ENCODE measurements around the gene FAM83D. TPM values are rescaled to one million over a fixed set of nuclear protein-coding genes. Genes with fewer than 3 reads are reported as not detected.
A peak's percentile ranks its signal among the peaks of the same experiment; 100 is the strongest.
"Not testable (repeated sequence)": the region's sequence is repeated elsewhere in the genome, so short reads cannot be mapped to it uniquely, and the experiment has no call there.

FAM83D gene
- total RNA-seq, 2 experiments from 2014 or later, result 11.8 to 14.2 TPM

DNA sequence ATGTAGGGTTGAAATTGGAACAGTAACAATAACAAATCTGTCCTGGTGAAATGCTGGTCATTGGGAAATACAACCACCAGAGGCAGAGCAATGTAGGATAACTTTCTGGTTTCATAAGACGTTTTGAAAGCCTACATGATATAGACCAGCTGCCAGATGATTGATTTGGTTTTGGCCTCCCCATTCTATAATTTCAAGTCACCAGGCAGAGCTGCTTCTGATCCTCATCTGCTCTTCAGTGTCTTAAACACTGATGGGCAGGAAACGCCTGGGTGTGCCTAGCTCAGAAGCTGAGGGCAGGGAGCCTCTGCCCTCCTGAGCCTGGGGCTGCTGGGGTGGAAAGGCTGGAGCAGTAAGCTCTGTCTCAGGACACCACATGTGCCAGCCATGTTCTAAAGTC lies 60.4 kb downstream of the FAM83D start:
- peaks cover 16% of the 10 kb centered on the region for H3K4me1 Mint-ChIP-seq
- no peak for DNase-seq
- no peaks in the 10 kb centered on the region for H3K27me3 Mint-ChIP-seq
- no peak overlapping the region for H3K27ac Mint-ChIP-seq
- no peaks in the 10 kb centered on the region for H3K9me3 Mint-ChIP-seq
- H3K4me3 Mint-ChIP-seq, result no peak overlapping the region
- H3K36me3 Mint-ChIP-seq, result peaks cover 18% of the 10 kb centered on the region

DNA sequence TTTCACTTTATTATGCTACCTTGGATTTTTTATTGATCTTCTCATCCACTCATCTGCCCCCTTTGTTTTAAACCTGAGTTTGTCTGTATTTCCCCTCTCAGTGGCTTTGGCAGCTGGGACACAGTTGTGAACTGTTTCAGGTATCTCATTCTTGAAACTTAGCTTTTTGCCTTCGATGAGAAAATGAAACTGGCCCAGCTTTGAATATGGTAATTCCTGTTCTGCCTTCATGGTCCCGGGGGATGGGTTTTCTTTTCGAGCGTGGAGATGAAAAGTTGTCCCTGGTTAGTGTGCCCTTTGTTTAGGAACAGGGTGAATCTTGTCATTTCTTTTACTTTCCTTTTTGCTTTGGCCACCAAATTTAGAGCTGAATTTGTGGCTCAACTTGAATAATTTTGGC lies 61.6 kb downstream of the FAM83D start:
- peak overlapping the region; percentile 62 for H3K27ac Mint-ChIP-seq
- no peaks in the 10 kb centered on the region for H3K27me3 Mint-ChIP-seq
- H3K4me3 Mint-ChIP-seq, result peak overlapping the region; percentile 1
- no peak for DNase-seq
- peaks cover 16% of the 10 kb centered on the region for H3K4me1 Mint-ChIP-seq
- H3K9me3 Mint-ChIP-seq, result no peaks in the 10 kb centered on the region
- H3K36me3 Mint-ChIP-seq, result peaks cover 18% of the 10 kb centered on the region

- Mint-ChIP-seq H3K27ac (no peak overlapping the region), H3K27me3 (no peaks in the 10 kb centered on the region), H3K36me3 (peaks cover 21% of the 10 kb centered on the region), H3K4me1 (peaks cover 16% of the 10 kb centered on the region), H3K4me3 (no peak overlapping the region), H3K9me3 (no peaks in the 10 kb centered on the region)
- DNase-seq, result no peak
Measured at GRCh38 chr20:38990728-38991127, 64.5 kb downstream of the FAM83D start.

GRCh38 chr20:38991814-38992704 lies 65.8 kb downstream of the FAM83D start:
- Mint-ChIP-seq H3K27me3 (no peaks in the 10 kb centered on the region), H3K27ac (no peak overlapping the region), H3K9me3 (no peaks in the 10 kb centered on the region), H3K4me1 (peaks cover 22% of the 10 kb centered on the region), H3K4me3 (no peak overlapping the region), H3K36me3 (peaks cover 28% of the 10 kb centered on the region)
- DNase-seq, result no peak

DNA sequence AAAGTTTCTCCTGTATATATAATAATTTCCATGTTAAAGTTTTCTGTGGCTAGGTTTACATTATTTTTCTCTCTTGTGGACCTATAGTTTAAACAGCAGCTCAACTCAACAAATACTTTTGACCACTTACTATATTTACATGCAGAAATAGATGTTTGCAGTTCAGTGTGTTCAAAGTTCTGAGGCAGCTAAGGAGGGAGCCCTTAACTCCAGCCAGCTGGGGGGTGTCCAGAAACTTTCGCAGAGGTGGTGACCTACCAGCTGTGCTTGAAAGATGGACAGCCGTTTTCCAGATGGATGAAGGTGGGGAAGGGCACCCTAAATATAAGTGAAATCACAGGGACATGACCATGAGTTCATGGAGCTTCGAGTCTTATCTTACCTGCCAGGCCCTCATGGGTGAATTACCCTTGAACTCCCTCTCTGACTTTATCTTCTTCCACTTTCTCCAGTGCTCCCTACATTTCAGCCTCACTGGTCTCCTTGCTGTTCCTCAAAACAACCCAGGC lies 69.4 kb downstream of the FAM83D start:
- no peak for DNase-seq
- Mint-ChIP-seq H3K27me3 (no peaks in the 10 kb centered on the region), H3K4me1 (peaks cover 37% of the 10 kb centered on the region), H3K27ac (no peak overlapping the region), H3K9me3 (no peaks in the 10 kb centered on the region), H3K36me3 (peaks cover 39% of the 10 kb centered on the region), H3K4me3 (no peak overlapping the region)

DNA sequence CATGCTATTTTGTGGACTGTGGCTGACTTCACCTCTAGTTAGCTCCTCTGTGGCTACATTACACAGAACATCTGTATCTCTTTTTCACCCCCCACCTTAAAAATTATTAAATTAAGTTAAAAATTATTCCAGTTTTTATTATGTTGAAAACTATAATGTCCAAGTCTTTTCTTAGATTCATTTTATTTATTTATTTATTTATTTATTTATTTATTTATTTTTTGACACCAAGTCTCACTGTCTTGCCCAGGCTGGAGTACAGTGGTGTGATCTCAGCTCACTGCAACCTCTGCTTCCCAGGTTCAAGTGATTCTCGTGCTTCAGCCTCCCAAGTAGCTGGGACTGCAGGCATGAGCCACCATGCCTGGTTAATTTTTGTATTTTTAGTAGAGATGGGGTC lies 70.6 kb downstream of the FAM83D start:
- H3K27ac Mint-ChIP-seq, result peak overlapping the region; percentile 73
- not testable (repeated sequence) for H3K9me3 Mint-ChIP-seq, DNase-seq, H3K4me3 Mint-ChIP-seq, H3K27me3 Mint-ChIP-seq
- peaks cover 37% of the 10 kb centered on the region for H3K4me1 Mint-ChIP-seq
- peaks cover 42% of the 10 kb centered on the region for H3K36me3 Mint-ChIP-seq

DNA sequence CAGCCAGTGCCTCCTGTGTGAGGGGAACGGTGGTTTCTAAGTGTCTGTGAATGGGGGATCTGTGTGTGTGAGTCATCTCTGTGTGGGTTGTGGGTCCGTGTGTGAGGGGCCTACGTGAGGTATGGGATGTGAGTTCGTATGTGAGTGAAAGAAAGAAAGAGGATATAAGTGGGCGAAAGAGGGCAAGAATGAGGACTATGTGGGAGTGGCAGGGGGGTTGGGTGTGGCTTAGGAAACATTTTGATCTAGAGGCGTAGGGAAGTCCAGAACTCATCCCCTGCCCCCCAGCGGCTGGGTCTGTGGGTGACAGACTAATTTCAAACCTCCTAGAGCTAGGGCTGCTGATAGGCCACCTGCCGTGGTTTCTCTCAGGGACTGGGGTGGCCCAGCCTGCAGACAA lies 71.4 kb downstream of the FAM83D start:
- H3K9me3 Mint-ChIP-seq, result no peaks in the 10 kb centered on the region
- peaks cover 37% of the 10 kb centered on the region for H3K4me1 Mint-ChIP-seq
- peak overlapping the region; percentile 23 for H3K4me3 Mint-ChIP-seq

DNA sequence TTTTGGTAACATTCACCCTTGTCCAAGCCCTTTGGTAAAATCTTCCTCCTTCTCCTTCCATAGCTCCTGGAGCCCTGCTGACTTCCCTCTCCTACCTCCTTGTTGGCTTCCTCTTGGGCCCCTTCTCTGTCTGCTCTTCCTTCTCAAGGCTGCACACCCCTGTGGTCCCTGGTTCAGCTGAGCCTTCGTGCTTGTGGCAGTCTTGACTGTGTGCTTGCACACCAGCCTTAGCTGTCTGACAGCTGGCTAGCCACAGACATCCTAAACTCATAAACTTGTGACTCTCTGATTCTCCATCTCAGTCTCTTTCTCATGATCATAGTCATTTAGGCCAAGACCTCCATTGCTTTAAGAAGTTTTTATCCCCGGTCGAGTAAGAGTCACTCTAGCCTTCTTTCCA lies 73.0 kb downstream of the FAM83D start:
- H3K4me3 Mint-ChIP-seq, result peak overlapping the region; percentile 7
- H3K36me3 Mint-ChIP-seq, result peaks cover 50% of the 10 kb centered on the region
- no peaks in the 10 kb centered on the region for H3K27me3 Mint-ChIP-seq
- no peaks in the 10 kb centered on the region for H3K9me3 Mint-ChIP-seq
- peak overlapping the region; percentile 6 for H3K27ac Mint-ChIP-seq
- no peak for DNase-seq
- peaks cover 40% of the 10 kb centered on the region for H3K4me1 Mint-ChIP-seq

More for the DNA sequence above, 71.4 kb downstream of the FAM83D start:
- no peaks in the 10 kb centered on the region for H3K27me3 Mint-ChIP-seq
- DNase-seq, result peak; percentile 84
- peaks cover 44% of the 10 kb centered on the region for H3K36me3 Mint-ChIP-seq
- peak overlapping the region; percentile 73 for H3K27ac Mint-ChIP-seq

DNA sequence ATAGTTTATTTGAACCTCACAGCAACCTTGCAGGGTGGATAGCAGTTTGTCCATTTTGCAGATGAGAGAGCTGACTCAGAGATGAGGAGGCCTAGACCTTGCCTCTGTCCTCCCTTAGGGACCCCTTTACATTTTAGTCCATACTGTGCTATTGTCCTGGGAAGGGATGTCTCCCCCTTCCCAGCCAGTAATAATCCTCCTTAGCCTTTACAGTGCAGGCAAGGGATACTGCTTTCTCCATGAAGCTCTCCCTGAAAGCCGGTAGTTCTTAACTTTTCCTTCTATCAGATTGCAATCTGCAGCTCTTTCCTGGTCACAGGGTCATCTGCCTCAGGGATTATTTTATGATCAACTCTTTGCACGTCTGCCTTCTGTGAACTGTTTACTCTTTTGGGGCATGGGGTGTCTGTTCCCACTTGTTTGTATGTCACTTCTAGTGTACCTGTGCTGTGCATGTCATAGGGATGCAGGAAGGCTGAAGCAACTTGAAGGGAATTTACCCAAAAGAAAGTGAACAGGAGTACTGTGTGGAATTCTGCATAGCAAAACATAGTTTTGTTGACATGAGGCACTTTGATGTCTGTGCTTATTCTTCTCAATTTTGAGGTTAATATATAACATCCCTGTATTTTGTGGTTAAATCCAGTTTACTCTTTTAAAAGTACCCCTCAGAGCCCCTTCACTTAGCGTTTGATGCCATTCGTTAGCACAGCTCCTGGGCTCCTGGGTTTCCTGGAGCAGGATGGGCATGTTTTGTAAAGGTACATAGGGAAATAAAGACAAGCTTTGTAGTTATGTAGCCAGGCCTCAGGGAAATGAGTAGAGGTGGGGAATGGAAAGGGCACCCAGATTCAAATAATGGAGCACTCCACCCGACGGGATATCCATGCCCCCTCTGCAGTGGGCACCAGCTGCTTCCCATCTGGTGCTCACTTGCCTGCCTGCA lies 74.0 kb downstream of the FAM83D start:
- H3K9me3 Mint-ChIP-seq, result no peaks in the 10 kb centered on the region
- DNase-seq, result no peak
- peaks cover 40% of the 10 kb centered on the region for H3K4me1 Mint-ChIP-seq
- no peaks in the 10 kb centered on the region for H3K27me3 Mint-ChIP-seq
- H3K4me3 Mint-ChIP-seq, result no peak overlapping the region
- H3K27ac Mint-ChIP-seq, result no peak overlapping the region
- peaks cover 46% of the 10 kb centered on the region for H3K36me3 Mint-ChIP-seq

Other genes with a start within 250 kb of the FAM83D start
- not detected for gene SLC32A1, start 201.9 kb upstream of the FAM83D start, total RNA-seq
- 1 to 10 TPM; 7.3 to 7.5 TPM for gene ACTR5, start 178.0 kb upstream of the FAM83D start, total RNA-seq
- 10 to 100 TPM; 65.3 to 65.4 TPM for gene PPP1R16B, start 120.7 kb upstream of the FAM83D start, total RNA-seq
- 10 to 100 TPM; 16.9 to 17.0 TPM for gene DHX35, start 35.9 kb downstream of the FAM83D start, total RNA-seq

All from activated naive CD8-positive, alpha-beta T cell treated with anti-CD3 and anti-CD28 coated beads for 36 hours (primary cell).